22Rv1 (cell line): Measurements from ENCODE around the gene CACNA1C.

Source experiments
- H3K27ac ChIP-seq: fragments of 450-650 bp; 2 replicates; pipeline ENCODE4 v1.5.1; 2017
- CTCF ChIP-seq: fragments of 450-650 bp; IDR thresholded peaks from 2 replicates; pipeline ENCODE4 v1.5.1; 2017; ENCODE audit warnings: mild to moderate bottlenecking
- ZFX ChIP-seq: fragments of 450-650 bp; IDR thresholded peaks from 2 replicates; pipeline ENCODE4 v1.6.1; 2017; ENCODE audit warnings: antibody characterized with exemption, borderline replicate concordance

The CACNA1C gene

GRCh38 chr12:2335513-2335912 is 282.7 kb downstream of the CACNA1C start:
- no peak overlapping the region for H3K27ac ChIP-seq

GRCh38 chr12:2335916-2336315 is 283.1 kb downstream of the CACNA1C start:
- no peak overlapping the region for H3K27ac ChIP-seq
- TF ChIP-seq CTCF (no peak), ZFX (no peak)

More at GRCh38 chr12:2335513-2335912, 282.7 kb downstream of the CACNA1C start:
- TF ChIP-seq CTCF (no peak), ZFX (no peak)

GRCh38 chr12:2336409-2336829 is 283.6 kb downstream of the CACNA1C start:
- TF ChIP-seq CTCF, result no peak
- no peak for TF ChIP-seq ZFX
- H3K27ac ChIP-seq, result no peak overlapping the region

GRCh38 chr12:2337031-2338010 is 284.5 kb downstream of the CACNA1C start:
- TF ChIP-seq ZFX, result no peak
- TF ChIP-seq CTCF, result no peak
- H3K27ac ChIP-seq, result no peak overlapping the region

GRCh38 chr12:2338381-2338780 is 285.6 kb downstream of the CACNA1C start:
- no peak for TF ChIP-seq CTCF
- no peak for TF ChIP-seq ZFX
- no peak overlapping the region for H3K27ac ChIP-seq

GRCh38 chr12:2338991-2339431 is 286.2 kb downstream of the CACNA1C start:
- TF ChIP-seq ZFX (no peak), CTCF (no peak)

More at GRCh38 chr12:2338991-2339431, 286.2 kb downstream of the CACNA1C start:
- no peak overlapping the region for H3K27ac ChIP-seq
